ENCODE results near the gene PACSIN1.

PACSIN1 gene

DNA sequence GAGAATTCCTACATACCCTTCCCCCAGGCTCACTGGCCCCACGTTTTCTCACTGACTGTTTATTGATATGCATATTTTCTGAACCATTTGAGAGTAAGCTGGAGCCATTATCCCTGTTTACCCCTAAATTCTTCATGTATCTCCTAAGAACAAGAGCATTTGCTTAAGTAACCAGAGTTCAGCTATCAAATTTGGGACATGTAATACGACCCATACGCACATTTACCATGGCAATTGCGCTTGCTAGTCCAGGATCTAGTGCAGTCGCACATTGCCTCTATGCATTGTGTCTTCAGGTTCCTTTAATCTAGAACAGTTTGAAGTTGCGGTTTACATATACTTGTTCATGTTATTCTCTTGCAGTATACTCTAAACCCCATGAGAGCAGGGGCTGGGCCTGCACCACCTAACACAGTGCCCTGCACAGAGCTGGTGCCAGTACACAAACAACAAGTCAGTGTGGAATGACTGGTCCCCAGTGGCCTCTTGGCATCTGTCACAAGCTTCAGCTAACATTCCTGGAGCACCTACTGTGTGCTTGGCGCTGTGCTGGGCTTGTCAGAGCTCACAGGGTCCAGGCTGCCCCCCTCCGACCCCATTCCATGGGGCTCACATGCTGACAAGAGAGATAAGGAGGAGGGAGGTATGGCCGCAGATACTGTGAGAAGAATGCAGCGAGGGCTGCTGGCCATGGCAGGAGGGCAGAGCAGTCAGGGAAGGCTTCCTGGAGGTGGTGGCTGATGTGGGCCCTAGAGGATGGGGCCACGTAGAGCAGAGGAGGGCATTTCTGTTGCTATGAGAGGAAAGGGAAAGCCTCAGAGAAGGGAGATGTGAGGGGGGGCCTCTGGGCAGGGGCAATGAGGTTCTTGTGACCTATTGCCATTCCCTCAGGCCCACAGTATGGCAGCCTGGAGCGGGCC, 62.1 kb downstream of the PACSIN1 start:
- no peak for DNase-seq (ENCODE audit: low spot score)

- no peak for DNase-seq (ENCODE audit: low spot score)
Measured at GRCh38 chr6:34528996-34529664, 63.3 kb downstream of the PACSIN1 start.

GRCh38 chr6:34529665-34530327, 63.9 kb downstream of the PACSIN1 start:
- DNase-seq (ENCODE audit: low spot score): peak; percentile 33

DNA sequence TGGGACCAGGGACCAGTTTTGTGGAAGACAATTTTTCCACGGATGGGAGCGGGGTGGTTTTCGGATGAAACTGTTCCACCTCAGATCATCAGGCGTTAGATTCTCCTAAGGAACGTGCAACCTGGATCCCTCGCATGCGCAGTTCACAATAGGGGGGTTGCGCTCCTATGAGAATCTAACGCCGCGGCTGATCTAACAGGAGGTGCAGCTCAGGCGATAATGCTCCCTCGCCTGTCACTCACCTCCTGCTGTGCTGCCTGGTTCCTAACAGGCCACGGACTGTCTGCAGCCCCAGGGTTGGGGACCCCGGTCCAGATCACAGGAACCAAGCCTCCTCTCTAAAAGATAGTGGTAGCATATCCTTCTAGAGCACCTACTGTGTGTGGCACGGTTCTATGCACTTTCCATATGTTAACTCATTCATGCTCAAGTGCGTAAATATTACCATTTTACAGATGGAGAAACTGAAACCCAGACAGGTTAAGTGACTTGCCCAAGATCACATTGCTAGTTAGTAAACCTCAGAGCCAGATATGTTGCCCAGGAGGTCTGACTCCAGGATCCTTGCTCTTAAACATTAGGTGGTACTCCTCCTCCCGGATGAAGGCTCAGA, 65.0 kb downstream of the PACSIN1 start:
- DNase-seq (ENCODE audit: low spot score): no peak

DNA sequence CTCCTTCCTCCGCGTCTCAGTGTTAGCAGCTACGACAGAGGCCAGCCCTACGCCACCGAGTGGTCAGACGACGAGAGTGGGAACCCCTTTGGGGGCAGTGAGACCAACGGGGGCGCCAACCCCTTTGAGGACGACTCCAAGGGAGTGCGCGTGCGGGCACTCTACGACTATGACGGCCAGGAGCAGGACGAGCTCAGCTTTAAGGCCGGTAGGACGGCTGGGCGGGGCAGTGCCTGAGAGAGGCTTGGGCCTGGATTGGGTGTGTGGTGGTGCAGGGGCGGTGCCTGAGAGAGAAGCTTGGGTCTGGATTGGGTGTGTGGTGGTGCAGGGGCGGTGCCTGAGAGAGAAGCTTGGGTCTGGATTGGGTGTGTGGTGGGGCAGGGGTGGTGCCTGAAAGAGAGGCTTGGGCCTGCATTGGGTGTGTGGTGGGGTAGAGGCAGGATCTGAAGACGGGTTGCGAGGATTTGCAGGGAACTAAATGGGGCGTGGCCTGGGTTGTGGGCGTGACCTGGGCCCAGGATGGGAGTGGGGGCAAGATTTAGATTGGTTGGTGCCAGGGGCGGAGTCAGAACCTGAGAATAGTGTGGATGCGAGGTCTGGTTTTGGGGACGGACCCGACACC, 65.8 kb downstream of the PACSIN1 start:
- peak; percentile 76 for DNase-seq (ENCODE audit: low spot score)

DNA sequence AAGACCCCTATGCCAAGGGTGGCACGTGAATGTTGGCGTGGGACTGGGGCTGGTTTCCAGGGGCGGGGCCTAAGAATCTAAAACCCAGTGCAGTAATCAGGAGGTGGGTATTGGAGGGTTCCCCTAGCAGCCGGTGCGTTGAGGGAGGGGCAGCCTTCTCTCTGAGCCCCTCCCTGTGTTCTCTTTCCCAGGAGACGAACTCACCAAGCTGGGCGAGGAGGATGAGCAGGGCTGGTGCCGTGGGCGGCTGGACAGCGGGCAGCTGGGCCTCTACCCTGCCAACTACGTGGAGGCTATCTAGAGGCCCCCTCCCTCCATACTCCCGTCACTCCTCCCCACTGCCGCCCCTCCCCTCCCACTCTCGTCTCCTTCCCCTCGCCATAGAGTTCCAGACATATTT, 66.4 kb downstream of the PACSIN1 start:
- DNase-seq (ENCODE audit: low spot score): no peak

DNA sequence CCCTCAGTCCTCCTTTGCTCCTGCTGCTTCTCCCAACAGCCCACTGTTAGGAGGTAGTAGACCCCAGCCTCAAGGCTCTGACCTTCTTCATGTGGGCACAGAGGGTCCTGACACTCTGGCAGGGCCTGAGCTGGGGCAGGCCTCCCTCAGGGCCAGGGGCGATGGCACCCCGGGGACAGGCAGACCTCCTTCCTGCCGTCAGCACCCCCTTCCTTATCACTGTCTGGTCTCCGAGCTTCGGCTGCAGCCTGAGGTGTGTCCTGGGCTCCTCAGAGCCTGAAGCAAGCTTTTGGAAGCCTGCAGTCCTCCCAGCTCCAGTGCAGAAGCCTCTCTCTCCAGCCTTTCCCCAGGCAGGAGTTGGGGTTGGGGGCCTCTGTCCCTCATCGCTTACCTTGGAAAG, 68.3 kb downstream of the PACSIN1 start:
- no peak for DNase-seq (ENCODE audit: low spot score)

- DNase-seq (ENCODE audit: low spot score): no peak
Measured at GRCh38 chr6:34534656-34535055, 68.8 kb downstream of the PACSIN1 start.

DNA sequence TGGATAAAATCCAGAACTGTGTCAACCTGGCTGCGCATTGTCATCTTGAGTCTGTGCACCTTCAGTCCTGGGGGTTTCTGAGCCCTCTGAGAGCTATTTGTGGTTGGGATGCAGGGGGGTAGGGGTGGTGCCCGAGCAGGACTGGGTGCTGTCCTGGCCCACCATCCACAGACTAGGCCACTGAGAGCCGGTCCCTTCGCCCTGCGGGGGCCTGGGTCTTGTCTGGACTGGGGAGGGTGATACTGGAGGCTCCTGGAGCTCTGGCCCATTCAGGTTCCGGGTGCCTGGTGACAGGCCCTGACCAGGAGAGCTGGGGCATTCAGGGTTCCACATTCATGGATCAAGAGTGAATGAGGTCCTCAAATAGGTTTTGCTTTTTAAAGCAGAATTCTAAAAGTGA, 69.3 kb downstream of the PACSIN1 start:
- DNase-seq (ENCODE audit: low spot score): no peak

GRCh38 chr6:34535646-34536045, 69.8 kb downstream of the PACSIN1 start:
- DNase-seq (ENCODE audit: low spot score): no peak

DNA sequence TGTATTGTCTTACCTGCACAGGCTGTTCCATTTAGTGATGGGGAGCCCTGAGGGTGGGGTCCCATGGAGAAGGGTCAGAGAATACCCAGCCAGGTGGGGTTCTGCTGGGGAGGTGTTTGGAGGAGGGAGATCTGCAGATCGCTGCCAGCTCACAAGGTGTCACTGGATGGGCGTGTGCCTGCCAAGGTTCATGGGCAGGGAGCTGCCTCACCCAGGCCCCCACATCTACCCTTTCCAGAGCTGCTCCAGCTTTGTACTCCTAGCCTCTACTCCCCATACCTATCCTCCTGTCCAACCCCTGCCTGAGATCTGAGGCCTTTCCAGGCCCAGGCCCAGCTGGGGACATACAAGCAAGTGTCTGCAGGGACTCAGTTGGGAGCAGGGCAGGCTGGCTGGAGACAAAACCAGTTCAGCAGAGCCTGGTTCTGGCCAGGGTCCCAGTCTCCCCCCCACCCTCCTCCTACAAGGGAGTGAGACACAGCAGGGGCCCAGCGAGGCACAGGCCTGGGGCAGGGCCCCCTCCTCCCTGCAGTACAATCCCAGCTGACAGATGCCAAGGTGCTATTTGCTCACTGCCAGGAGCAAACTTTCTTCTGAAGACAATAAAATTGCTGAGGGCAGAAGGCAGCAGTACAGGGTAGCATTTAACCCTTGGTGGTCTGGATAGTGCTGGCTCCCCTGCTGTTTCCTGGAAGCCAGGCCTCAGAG, 70.5 kb downstream of the PACSIN1 start:
- DNase-seq (ENCODE audit: low spot score): no peak

- no peak for DNase-seq (ENCODE audit: low spot score)
Measured at GRCh38 chr6:34536959-34537848, 71.3 kb downstream of the PACSIN1 start.

GRCh38 chr6:34537922-34538550, 72.2 kb downstream of the PACSIN1 start:
- no peak for DNase-seq (ENCODE audit: low spot score)

GRCh38 chr6:34538581-34538980, 72.7 kb downstream of the PACSIN1 start:
- DNase-seq (ENCODE audit: low spot score): no peak

DNA sequence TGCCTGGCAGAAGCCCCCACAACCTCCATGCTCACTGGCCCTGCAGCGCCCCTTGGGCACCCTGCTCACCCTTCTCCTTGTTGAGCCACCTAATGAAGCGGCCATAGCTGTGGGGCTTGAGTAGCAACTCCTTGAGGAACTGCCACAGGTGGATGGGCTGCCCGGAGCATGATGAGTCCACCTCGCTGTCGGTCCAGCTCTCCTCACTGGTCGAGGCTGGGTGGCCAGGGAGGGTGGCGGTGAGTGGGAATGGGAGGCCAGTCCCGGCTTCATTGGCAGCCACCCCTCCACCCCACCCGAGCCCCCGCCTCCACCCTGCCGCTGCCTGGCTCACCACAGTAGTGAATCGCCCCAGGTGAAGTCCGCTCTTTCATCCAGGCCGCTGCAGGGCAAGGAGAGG, 73.3 kb downstream of the PACSIN1 start:
- no peak for DNase-seq (ENCODE audit: low spot score)

GRCh38 chr6:34540222-34540621, 74.3 kb downstream of the PACSIN1 start:
- no peak for DNase-seq (ENCODE audit: low spot score)

DNA sequence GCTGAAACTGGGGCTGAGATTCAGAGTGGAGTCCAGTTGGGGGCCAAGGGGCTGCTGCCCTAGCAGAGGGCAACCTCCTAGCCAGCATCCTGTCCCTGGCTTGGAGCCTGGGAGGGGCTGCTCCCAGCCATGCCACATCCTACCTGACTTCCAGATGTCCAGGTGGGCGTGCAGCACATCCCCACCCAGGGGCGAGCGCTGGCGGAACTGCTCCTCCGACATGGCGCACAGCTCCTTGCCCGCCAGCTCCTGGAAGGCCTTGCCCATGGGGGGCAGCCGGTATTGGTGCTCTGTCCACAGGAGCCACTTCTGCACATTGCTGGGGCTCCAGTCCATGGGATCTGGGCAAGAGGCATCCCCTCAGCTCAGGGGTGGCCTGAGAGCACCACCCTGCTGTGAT, 75.0 kb downstream of the PACSIN1 start:
- DNase-seq (ENCODE audit: low spot score): no peak

DNA sequence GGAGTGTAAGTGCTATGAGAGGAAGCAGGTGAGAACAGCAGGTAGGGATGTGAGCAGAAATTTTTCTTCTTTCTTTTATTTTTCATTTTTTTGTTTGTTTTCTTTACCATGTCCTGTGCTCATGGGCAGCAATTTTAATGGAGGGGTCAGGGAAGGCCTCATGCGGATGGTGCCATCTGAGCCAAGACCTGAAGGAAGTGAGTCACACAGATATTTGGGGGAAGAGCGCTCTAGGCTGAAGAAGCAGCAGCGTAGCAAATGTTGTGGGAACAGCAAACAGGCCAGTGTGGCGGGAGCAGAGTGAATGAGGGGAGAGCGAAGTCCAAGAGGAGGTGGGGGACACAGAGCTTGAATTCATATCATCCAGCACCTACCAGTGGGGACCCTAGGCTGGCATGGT, 77.5 kb downstream of the PACSIN1 start:
- DNase-seq (ENCODE audit: low spot score): no peak

GRCh38 chr6:34544052-34544604, 78.3 kb downstream of the PACSIN1 start:
- DNase-seq (ENCODE audit: low spot score): no peak

Measured in globus pallidus (tissue), 1 donor.